Raji (cell line): Measurements from ENCODE around the gene MYOZ2.

ENCODE experiments used
- POLR2A ChIP-seq: IDR thresholded peaks from 2 replicates; pipeline ENCODE4 v1.6.1; 2011; ENCODE audit warnings: low read depth, low read length, control low read depth; ENCODE audit not compliant: insufficient read depth

Gene MYOZ2

GRCh38 chr4:119113033-119113655 is 22.5 kb upstream of the MYOZ2 start:
- TF ChIP-seq POLR2A: no peak

- TF ChIP-seq POLR2A: no peak
These were observed 19.6 kb upstream of the MYOZ2 start for GRCh38 chr4:119116021-119116420.

GRCh38 chr4:119116925-119117900 is 18.4 kb upstream of the MYOZ2 start:
- TF ChIP-seq POLR2A: no peak

DNA sequence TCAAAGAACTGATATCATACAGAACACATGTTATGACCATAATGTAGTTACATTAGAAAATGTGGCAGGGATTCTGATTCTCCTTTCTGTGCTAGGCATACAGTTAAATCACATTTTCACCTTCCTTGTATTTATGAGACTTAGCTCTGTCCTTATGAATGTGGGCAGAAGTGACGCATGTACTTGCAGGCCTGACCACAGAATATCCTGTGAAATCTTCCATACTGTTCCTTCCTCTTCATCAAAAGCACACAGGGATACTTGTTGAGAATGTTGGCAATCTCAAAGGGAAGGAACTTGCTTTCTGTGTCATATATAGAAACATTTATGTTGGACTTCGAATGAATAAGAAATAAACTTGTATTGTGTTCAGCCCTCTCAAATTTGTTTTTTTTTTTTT is 17.2 kb upstream of the MYOZ2 start:
- no peak for TF ChIP-seq POLR2A

DNA sequence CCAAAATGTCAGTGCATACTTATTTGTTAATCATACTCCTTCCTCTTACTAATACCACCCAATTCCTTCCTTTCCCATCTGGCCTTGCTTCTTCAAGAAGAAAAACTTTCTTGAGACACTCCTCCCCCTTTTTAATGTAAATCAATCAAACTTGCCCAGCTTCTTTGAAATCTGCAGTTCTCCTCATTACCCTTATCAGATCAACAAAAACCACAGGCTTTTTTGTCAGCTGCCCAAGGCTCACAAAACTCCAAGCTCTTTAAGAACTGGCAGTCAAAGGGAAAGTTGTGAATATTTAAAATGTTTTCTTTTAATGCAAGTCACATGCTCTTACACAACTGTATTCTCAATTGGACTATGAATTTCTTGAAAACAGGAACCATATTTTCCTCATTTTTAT is 11.3 kb upstream of the MYOZ2 start:
- TF ChIP-seq POLR2A: no peak

DNA sequence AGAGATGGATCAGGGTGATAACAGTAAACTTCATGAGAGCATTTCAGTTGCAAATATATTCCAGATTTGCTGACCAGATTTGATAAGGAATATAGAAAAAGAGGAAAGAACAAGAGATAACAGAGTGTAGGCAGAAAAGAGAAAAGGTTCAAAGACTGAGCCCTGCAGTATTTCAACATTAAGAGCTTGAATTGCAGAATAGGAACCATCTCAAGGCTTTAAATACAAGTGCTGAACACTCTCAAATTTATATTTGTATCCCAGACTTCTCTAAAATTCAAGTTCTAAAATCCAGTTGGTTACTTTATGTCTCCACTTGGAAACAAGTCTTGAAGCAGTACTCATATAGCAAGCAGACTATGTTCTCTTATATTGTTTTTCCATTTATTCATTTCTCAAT is 9.7 kb upstream of the MYOZ2 start:
- TF ChIP-seq POLR2A: no peak

DNA sequence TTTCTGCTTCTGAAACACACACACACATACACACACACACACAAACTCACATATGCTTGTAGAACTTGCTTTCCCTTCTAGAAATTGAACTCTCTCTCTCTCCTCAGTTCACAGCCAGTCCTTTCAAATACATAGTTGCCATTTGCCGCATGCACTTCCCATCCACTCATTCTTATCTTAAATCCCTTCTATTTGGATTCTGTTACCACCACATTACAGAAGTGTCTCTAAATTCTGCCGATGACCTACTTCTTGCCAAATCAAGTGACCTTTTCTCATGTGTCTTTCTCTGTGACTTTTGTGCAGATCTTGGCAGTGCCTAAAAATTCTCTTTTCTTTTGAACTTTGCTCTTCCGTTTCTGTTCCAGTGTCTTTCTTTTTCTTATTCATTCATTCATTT is 7.5 kb upstream of the MYOZ2 start:
- no peak for TF ChIP-seq POLR2A

DNA sequence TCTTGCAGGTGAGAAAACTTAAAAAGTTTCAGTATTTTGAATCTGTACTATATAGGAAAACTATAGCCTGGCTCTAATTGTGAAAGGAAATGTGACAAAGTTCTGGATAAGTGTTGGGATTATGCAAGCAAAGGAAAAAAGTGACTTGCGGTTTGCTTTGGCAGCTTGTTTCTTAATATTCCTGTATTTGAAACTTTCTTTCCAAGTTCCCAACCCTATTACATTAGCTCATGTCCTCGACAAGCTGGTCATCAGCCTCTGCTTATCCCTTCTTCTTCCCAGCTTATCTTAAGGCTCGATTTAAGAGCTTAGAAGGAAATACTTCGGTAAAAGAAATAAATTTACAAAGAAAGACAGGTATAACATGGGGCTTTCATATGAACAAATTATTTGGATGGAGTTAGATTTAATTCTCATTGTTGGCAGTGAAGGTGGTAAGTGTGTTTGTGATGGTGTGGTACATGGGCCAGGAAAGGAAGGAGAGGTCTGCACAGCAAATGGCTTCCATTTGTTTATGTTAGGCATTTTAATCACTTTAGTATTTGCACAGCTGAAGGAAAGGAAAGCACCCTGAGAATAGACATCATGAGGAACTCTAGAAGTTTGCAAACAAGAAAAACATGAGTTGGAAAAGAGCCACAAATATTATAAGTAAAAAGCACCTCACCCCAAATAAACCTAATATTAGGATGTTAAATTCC is 5.1 kb upstream of the MYOZ2 start:
- no peak for TF ChIP-seq POLR2A

- TF ChIP-seq POLR2A: no peak
These were observed 4.5 kb upstream of the MYOZ2 start for GRCh38 chr4:119131164-119131563.

DNA sequence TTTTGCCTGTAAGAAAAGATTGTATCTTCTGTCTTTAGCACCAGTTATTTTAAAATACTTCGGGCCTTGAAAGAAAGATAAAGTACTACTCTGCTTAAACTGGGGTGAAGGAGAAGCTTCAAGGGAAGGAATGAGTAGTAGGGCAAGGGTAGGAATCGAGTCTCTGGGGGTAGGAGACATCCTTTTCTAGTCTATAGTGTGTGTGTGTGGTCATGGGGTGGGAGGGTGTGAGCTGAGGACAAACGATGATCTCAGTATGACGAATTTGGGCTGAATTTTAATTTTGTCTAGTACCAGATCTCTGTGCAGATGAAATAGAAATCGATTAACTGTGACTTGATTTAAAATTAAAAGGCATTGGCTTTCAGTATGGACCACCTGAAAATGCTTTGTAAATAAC is 3.3 kb upstream of the MYOZ2 start:
- TF ChIP-seq POLR2A: no peak

DNA sequence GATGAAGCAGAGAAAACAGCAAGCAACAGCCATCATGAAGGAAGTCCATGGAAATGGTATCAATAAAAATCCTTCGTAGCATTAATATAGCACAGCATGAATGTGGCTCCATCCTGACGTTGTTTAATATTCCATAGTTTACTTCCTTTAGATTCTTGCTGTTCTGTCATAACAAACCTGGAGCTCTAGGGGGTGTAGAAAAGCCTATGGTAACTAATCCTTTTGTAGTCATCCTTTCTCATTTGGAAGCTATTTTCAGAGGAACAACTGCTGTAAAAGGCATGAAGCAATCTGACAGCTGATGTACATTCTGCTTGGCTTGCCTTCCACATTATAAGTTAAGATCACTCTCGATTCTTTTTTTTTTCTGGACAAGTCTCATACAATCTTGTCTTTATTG is 914 bp downstream of the MYOZ2 start:
- no peak for TF ChIP-seq POLR2A

GRCh38 chr4:119138046-119138445 is 2.4 kb downstream of the MYOZ2 start:
- TF ChIP-seq POLR2A: no peak

DNA sequence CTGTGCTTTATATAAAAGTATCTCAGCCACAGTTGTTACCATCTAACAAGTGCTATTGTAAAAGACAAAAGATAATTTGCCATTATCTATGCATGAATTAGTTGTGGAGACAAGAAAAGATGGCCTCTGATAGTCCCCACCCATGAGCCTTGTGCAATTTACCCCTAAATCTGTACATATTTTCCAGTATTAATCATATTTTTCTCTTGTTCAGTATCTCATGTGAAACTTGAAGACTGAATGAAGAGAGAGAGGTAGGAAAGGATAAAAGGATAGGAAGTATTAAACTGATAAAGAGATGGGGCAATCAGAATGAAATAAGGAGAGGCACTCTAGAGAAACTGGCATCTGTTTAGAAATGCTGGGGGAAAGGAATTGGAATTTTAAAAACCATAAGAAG is 3.7 kb downstream of the MYOZ2 start:
- TF ChIP-seq POLR2A: no peak

- no peak for TF ChIP-seq POLR2A
These were observed 4.2 kb downstream of the MYOZ2 start for GRCh38 chr4:119139822-119140252.

DNA sequence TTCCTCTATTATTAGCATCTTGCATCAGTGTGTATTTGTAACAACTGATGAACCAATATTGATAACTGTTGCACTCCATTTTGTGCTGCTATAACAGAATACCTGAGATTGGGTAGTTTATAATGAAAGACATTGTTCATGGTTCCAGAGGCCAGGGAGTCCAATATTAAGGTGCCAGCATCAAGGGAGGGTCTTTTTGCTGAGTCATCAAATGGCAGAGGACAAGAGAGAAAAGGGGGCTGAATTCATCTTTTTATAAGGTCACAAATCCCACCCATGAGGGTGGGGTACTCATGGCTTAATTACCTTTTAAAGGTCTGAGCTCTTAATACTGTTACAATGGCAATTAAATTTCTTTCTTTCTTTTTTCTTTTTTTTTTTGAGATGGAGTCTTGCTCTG is 7.2 kb downstream of the MYOZ2 start:
- TF ChIP-seq POLR2A: no peak

DNA sequence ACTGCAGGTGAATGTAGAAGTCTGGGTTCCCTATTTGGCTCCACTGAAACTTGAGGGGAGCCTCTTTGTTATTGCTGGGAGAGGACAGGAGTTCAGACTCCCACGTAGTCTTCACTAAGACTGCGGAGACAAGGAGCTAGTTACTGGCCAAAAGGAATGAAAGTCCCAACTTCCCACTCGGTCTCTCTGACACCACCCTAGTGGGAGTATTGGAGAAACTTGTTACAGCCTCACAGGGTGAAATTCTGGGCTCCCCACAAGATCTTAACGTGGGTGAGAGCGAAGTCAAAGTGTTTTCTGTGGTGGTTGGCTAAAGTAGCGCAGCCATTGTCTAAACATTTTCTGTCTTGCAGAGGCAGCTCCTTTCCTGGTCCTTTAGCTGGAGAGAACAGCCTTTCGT is 13.5 kb downstream of the MYOZ2 start:
- TF ChIP-seq POLR2A: no peak
